Upper lobe of left lung (tissue), 4 donors: ENCODE measurements around the gene KCTD19.

Experiments
- CTCF ChIP-seq, 6 experiments: fragments of 450-650 bp in 4 of 6; fragments of 200-600 bp in 2 of 6; sonication (generic) in 2 of 6; IDR thresholded peaks; one replicate each; pipeline ENCODE4 v1.5.1; 2016 to 2019; ENCODE audit warnings: antibody characterized with exemption in 6 of 6
- EP300 ChIP-seq, 4 donors: sonication (generic); formaldehyde crosslinking; IDR thresholded peaks; one replicate each; pipeline ENCODE4 v1.5.1; 2017; ENCODE audit warnings: antibody characterized with exemption in 4 of 4, control low read depth in 2 of 4
- POLR2A ChIP-seq, 4 donors: fragments of 450-650 bp; IDR thresholded peaks; one replicate each; pipeline ENCODE4 v1.5.1; 2016 to 2017; ENCODE audit warnings: antibody characterized with exemption in 4 of 4, mild to moderate bottlenecking in 2 of 4
- POLR2AphosphoS5 ChIP-seq, 2 donors: sonication (generic); formaldehyde crosslinking; IDR thresholded peaks; one replicate each; pipeline ENCODE4 v1.5.1; 2017; ENCODE audit warnings: antibody characterized with exemption in 2 of 2

- TF ChIP-seq EP300 (IDR thresholded peaks at IDR 0.05): no peak
- TF ChIP-seq POLR2A (IDR thresholded peaks at IDR 0.05): no peak
- no peak for TF ChIP-seq CTCF (IDR thresholded peaks at IDR 0.05)
- TF ChIP-seq POLR2AphosphoS5 (IDR thresholded peaks at IDR 0.05): no peak
These were observed 80.9 kb downstream of the KCTD19 start for GRCh38 chr16:67245674-67246080.
